NCI-H2171 treated with DMSO at 0.1 percent for 48 hours (cell line): ENCODE measurements around the gene ASTN2.

Experiments used
- DNase-seq: peaks from one replicate; lab custom pipeline; 2025; lab: John Stamatoyannopoulos, UW

The ASTN2 gene

DNA sequence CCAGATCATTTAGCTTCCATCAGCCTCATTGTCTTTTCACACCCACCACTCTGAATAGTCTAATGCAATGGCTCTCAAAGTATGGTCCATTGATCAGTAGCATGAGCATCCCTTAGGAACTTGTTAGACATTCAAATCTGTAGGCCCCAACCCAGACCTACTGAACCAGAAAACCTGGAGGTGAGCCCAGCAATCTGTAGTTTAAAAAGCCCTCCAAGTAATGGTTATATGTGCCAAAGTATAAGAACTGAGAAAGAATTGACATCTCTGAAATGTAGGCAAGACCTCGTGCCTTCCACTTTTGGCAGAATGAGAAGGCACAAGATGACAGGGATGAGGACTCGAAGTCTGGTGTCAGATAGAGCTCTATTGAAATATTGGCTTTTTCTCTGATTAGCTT is 460.1 kb downstream of the ASTN2 start:
- no peak for DNase-seq

DNA sequence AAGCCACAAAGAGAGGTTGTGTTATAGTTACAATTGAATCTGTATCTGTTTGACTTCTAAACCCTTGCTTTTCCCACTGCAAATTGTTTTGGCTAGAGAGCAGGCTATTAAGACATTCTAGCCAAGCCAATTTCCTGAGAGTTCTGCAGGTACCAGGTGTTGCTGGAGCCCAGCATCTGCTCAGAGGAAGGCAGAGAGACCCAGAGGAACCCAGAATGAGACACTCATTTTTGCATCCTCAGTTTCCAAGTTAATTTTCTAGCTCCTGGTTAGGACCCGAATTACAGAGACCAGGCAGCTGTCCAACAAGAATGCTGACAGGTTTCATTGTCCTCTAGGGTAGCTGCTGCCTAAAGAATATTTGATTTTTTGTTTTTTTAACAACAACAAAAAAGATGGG is 461.6 kb downstream of the ASTN2 start:
- peak; percentile 17 for DNase-seq

DNA sequence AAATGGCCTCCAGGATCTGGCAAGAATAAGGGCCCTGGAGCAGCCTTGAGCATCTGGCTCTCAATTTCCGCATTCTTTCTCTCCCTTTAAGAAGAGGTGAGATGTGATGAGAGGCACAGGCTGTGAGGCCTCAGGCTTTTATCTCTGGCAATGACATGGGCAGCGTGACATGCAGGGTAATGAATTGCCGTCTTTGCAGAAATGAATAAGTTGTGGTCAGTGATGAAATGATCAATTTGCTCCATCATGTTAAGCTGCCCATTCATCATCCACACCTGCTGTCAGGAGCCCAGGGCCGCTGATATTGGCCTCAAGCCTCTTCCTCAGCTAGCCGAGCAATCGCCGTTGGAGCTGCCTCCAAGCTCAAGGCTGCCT is 462.4 kb downstream of the ASTN2 start:
- no peak for DNase-seq

DNA sequence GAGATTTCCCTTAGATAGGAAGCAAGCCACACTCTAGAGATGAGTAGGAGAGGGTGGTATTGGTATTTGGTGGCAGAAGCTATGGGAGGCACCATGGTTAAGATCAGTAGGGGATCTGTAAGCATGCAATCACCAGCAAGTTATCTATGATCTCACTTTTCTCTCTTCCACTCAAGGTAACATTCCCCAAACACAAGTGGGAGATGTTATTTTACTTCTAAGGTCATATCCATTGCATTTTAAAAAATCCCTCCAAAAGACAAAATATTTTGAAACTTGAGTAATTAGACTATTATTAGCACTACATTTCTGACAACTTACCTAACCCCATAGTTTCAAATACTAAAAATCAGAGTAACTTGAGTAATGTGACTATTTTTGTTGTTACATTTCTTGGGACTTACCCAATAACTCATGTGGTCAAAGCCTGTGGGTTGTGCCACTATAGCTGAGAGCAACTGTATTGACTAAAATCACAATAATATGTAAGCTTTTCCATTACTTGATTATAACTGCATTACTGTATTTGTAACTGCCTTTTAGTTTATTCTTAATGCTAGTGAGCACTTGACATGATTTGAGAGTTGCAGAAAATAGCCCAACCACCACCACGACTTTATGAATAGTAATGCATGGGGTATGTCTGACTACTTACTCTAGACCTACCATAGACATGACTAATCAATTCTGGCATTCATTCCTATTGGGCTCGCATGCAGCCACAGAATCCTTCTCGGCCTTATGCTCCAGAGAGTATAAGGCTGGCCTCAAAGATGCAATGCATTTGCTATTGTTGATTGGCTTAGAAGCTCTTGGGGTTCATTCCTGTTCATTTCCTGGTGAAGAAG is 463.0 kb downstream of the ASTN2 start:
- DNase-seq = no peak

DNA sequence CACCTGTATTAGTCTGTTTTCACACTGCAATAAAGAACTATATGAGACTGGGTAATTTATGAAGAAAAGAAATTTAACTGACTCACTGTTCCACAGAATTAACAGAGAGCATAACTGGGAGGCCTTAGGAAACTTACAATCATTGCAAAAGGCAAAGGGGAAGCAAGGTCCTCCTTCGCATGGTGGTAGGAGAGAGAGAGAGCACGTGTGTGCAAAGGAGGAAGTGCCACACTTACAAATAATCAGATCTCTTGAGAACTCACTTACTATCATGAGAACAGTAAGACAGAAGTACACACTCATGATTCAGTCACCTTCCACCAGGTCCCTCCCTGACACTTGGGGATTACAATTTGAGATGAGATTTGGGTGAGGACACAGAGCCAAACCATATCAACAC is 469.0 kb downstream of the ASTN2 start:
- no peak for DNase-seq

DNA sequence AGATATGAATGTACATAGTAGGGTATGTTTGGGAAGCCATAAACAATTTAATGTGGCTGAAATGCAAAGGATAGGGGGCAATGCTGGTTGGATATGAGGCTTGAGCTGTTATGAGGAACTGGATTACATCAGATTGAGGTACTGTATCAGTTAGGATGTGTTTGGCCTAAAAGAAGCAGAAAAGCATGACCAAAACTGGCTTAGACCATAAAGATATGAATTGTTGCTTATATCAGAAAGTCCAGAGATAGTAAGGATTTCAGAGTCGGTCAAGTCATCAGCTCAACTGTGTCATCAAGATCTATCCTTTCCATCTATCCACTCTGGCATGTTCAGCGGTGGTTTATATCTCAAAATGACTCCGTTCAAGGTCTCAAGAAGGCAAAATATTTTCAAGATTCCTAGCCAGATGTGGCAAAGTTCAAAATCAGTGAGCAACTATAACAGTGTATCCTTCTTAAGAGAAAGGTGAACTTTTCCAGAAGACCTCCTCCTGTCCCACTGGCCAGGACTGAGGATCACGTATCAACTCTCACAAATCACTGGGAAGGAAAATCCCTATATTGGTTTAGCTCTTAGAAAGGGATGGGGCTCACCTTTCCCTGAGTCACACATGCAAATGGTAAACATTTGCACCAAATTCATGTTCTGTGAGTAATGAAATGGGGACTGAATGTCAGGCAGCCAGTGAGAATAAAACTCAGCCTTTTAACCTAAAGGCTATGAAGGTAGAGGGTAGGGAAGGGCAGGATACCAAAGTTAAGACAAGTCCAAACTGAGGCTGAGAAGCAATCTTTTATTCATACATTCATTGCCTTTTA is 469.9 kb downstream of the ASTN2 start:
- no peak for DNase-seq

DNA sequence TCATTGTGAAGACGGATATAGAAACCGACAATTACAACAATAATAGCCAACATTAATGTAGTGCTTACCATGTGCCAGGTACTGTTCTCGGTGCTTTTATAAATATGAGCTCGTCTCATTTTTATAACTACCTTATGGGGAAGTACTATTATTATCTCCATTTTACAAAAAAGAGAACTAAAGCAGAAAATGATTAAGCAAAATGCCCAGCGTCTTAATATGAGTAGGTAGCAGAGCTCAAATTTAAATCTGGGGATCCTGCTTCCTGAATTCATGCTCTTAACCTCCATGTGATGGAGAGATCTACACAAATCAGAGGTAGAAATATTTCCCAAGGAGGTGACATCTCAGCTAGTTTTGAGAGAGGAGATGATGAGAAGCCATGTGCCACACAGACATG is 470.9 kb downstream of the ASTN2 start:
- no peak for DNase-seq

DNA sequence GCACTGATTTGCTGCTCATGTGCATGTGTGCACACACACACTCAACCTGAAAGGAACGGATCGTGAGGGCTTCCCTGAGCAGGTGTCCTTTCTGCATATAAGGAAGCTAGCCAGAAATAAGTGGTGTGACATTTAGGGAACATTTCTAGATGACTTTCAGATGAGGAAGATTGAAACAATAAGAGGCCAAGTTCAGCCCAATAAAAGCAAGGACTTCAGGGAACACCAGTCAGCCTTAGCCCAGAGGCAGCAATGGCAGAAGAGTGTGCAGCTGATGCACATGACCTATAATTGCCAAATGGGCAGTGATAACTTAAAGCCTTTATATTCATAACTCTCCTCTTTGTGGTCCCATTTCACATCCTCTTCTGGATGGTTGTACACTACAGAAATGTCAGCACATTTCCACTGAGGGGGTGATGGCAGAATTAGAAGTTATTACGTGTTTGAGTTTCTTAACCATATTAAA is 472.2 kb downstream of the ASTN2 start:
- DNase-seq = no peak

DNA sequence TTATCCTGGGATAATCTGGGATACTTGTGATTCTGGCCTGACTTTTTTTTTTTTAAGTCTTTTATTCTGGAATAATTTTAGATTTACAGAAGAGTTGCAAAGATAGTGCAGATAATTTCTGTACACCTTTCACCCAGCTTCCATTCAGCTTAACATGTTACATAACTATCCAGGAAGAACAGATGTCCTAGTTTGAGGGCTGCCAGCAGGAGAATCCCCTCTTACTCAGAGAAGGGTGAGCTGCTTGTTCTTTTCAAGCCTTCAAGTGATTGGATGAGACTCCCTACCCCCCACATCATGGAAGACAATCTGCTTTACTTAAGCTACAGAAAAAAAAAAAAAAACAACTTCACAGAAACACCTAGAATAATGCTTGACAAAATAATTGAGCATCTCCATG is 473.6 kb downstream of the ASTN2 start:
- peak; percentile 76 for DNase-seq

DNA sequence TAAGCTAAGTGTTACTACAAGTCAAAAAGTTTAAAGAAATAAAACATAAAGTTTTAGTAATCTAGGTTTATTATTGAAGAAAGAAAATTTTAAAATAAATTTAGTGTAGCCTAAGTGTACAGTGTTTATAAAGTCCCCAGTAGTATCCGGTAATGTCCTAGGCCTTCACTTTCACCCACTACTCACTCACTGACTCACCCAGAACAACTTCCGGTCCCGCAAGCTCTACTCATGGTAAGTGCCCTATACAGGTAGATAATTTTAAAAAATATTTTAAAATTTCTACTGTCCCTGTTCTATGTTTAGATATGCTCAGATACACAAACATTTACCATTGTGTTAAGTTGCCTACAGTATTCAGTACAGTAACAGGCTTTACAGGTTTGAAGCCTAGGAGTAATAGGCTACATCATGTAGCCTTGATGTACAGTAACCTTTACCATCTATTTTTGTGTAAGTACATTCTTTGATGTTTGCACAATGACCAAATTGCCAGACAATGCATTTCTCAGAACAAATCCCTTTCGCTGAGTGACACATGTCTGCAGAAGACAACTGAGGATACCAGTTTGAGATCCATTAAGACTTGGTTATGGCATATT is 474.1 kb downstream of the ASTN2 start:
- no peak for DNase-seq

DNA sequence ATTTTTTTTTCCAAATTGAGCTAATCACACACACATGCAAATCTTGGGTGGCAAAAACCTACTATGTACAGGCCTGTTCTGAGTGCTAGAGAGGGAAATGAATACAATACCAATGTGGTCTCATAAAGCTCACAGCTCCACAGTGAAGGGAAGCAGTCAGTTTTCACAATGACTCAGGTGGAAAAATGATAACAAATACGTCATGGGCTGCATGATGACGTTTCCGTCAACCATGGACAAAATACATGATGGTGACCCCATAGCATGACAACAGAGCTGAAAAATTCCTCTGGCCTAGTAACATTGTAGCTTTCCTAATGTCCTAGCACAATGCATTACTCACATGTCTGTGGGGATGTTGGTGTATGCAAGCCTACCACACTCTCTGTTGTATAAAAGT is 475.2 kb downstream of the ASTN2 start:
- DNase-seq = no peak

DNA sequence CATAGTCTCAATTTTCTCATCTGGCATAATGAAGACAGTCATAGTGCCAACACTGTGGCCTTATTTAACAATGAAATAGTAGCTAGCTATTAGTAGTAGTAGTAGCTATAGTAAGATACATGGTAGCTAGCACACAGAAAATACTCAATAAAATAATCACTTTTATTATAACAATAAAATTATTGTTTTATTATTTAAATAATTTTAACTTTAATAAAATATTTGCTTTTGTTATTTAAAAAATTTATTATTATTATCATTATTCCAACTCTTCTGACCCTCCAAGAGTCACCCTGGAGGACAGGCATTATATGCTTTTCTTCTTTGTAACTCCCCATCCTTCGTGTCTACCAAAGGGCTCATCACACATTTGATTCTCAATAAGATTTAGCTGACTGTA is 475.7 kb downstream of the ASTN2 start:
- DNase-seq = no peak

DNA sequence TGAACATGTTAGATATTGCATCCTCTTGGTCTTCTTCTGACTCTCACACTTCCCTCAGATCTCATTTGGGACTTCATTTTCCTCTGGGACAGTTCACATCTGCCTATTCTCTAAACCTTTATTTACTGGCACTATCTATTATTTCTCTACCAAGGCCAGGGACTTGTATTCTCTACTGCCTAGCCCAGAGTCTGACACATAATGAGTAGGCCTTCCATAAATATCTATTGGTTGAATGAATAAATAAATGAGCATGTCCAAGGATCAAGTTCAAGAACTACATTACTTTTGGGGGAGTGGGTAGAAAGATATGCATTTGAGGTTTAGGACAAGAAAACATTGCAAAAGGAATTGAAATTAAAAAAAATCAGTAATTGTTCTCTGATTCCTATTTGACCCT is 477.5 kb downstream of the ASTN2 start:
- DNase-seq = no peak

DNA sequence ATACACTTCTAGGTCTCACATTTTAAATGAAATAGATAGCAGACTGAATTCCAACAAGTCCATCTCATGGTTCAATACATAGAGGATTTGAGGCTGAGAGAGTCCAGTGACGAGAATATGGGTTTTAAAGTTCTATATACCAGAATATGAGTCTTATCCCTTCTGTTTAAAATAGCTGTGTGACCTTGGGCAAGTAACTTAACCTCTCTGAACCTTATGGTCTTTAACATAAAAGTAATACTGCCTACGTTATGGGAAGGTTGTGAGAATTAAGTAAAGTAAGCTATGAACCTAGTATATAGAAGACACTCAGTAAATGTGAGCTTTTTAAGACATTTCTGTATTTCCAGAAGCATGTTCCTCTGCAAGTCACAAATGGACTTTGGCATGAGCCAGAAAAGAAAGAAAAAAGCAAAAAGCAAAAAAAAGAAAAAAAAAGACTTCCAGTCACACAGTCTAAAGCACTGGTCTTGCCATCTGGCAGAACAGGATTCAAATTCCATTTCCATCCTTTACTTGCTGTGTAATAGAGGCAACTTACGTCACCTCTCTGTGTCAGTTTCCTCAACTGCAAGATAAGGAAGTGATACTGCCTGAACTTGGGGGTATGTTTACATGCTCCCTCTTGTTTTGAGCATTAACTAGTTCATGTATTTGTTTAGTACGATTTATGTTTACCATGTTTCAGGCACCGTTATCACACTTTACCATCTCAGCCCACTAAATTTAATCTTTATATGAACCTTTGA is 479.5 kb downstream of the ASTN2 start:
- DNase-seq = no peak

DNA sequence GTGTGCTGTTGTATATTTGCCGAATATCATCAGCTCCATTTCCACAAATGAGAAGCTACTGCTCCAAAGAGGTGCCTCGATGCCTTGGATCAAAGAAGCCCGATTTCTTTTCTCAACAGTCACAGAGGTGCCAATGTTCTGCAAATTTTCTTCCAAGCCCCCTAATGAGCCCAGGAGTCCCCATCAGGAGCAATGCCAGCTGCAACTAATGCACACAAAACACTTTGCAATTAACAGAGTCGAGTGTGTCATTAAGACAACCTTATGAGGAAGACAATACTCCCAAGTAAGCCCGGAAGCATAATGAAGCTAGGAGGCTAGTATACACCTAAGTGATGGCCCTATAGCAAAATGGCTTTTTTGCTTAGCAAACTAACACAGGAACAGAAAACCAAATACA is 480.7 kb downstream of the ASTN2 start:
- DNase-seq = no peak

DNA sequence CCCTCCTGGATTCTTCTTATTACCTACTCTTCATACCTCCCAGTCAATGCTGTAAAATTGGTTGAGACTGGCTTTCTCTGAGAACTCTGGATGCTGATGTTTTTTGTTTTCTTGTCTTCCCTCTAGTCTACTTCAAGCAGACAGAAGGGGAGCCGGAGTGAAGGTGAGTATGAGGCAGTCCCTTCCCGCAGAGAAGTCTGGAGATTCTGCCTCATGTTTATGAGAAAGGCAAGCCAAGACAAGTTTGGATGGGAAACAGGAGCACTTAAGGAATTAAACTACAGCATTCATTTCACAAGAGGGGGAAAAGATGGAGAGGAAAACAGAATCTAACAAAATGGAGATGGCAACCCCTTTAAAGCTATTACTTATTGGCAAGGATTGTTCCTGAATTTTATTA is 481.6 kb downstream of the ASTN2 start:
- peak; percentile 90 for DNase-seq

DNA sequence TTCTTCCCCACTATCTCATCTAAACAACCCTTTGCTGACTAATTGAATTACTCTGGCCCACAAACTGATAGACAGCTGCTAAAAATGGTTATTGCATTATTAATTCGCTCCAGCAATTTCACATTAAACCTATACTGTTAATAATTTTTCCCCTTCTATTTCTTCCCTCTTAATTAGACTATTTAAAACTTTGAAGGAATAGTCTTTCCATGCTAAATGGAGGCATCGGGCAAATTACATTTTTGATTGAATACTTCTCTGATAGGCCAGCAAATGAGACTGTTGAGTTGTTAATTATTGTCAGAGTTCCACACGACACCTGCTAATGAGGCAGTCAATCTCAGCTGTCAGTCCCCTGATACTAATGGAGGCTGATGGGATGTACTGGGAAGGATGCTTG is 485.2 kb downstream of the ASTN2 start:
- no peak for DNase-seq

DNA sequence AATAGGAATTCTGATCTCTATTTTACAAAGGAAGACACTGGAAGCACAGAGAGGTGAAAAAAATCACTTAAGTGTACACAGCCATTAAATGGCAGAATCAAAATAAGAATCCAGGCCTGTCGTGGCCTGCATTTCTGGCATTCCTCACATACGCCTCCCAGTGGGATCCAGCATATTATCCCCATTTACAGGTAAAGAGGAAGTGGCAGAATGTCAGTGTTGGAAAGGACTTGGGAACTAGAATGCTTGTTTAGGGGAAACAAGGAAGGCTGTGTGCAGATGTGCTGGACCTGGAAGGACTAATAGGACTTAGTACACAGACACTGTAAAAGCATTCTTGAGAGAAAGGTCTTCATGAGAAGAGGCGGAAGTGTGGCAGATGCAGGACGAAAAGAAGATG is 486.0 kb downstream of the ASTN2 start:
- DNase-seq = peak; percentile 60

DNA sequence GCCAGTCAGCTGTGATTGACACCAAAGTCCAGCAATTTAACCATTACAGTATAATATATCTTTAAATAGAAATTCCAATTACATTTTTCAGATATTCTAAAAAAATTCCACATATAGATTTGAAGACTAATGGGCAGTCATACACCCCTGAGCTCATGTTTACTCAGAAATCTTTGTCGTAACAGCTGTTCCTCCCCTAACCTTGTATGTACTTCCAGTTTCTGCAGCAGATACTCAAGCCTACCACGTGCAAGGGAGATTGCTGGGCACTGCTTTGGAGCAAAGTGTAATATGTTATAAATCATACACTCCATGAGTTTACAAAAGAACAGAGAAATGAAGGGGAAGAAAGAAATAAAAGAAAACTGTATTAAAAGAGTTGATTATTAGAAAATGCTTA is 486.6 kb downstream of the ASTN2 start:
- DNase-seq = peak; percentile 15

DNA sequence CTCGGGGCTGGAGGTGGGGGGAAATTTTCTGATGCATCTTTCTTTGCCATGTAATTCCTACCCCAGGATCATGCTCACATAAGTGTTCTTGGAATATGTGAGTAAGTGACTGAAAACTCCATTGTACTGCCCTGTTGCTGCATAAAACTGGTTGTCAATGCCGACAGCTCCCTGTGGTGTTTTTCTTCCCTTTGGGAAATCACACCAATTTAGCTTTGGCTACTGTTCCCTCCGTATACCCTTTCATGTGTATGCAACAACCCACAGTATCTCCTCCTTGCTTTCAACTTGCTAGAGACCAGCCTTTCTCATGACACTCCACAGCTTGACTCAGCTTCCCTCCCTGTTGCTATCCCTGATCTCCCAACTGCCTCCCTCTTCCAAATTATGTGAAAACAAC is 487.1 kb downstream of the ASTN2 start:
- DNase-seq = no peak

DNA sequence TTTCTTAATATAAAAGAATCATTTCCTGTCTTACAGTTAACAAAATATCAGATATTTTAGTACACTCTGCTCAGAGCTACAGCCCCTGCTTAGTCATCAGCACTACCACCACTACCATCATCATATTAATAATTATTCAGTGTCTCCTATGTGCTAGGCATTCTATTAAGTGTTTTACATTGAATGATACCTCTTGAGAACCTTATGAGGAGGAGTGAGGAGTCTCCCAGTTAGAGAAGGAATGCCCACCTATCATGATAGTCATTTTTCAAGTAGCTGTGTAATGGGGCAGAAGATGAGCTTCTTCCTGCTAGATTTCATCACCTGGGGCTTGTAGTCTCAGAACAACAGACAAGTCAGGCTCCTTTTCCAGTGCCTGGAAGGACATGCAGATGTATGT is 489.7 kb downstream of the ASTN2 start:
- DNase-seq = no peak

DNA sequence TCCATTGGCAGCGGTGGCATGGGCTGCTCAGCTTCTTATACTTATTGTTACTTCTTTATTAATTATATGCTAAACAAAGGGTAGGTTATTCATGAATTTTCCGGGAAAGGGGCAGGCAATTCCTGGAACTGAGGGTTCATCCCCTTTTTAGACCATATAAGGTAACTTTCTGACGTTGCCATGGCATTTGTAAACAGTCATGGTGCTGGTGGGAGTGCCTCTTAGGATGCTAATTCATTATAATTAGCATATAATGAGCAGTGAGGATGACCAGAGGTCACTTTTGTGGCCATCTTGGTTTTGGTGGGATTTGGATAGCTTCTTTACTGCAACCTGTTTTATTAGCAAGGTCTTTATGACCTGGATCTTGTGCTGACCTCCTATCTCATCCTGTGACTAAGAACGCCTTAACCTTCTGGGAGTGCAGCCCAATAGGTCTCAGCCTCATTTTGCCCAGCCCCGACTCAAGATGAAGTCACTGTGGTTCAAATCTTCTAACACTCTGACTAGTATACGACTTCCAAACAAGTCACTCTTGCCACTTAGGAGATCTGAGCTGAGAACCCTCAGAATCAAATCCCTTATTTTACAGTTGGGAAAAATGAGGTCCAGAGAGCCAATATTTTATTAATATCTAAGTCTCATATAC is 490.3 kb downstream of the ASTN2 start:
- no peak for DNase-seq
